ENCODE measurements around the gene RBPJ. TPM values are rescaled to one million over a fixed set of nuclear protein-coding genes. Genes with fewer than 3 reads are reported as not detected.
"Not testable (repeated sequence)": the region's sequence is repeated elsewhere in the genome, so short reads cannot be mapped to it uniquely, and the experiment has no call there.

Gene RBPJ
- total RNA-seq, 1 donor from 2014 or later = 162 TPM

DNA sequence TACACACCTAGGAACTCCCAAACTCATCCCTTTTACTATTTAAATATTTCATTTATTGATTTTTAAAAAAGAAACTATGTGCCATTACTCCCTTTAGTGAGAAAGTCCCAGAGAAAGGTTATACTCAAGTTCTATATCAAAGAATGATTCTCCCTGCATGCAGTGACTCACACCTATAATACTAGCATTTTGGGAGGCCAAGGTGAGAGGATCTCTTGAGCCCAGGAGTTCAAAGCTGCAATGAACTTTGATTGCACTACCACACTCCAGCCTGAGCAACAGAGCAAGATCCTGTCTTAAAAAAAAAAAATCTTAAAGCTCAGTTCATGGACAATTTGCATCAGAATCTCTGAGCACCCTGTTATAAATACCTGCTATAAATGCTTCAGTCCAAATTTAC, 9.2 kb upstream of the RBPJ start:
- Mint-ChIP-seq H3K27me3 (no peaks in the 10 kb centered on the region), H3K4me3 (ENCODE audit: low read depth) (no peak overlapping the region), H3K9me3 (ENCODE audit: low read depth) (peaks cover 15% of the 10 kb centered on the region), H3K27ac (no peak overlapping the region), H3K36me3 (ENCODE audit: insufficient read depth) (peaks cover 3% of the 10 kb centered on the region), H3K4me1 (ENCODE audit: low read depth) (peaks cover 2% of the 10 kb centered on the region)
- DNase-seq (ENCODE audit: low spot score, unreplicated experiment) = no peak
- TF ChIP-seq, protein P1, sequence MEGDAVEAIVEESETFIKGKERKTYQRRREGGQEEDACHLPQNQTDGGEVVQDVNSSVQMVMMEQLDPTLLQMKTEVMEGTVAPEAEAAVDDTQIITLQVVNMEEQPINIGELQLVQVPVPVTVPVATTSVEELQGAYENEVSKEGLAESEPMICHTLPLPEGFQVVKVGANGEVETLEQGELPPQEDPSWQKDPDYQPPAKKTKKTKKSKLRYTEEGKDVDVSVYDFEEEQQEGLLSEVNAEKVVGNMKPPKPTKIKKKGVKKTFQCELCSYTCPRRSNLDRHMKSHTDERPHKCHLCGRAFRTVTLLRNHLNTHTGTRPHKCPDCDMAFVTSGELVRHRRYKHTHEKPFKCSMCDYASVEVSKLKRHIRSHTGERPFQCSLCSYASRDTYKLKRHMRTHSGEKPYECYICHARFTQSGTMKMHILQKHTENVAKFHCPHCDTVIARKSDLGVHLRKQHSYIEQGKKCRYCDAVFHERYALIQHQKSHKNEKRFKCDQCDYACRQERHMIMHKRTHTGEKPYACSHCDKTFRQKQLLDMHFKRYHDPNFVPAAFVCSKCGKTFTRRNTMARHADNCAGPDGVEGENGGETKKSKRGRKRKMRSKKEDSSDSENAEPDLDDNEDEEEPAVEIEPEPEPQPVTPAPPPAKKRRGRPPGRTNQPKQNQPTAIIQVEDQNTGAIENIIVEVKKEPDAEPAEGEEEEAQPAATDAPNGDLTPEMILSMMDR (IDR thresholded peaks at IDR 0.05; ENCODE audit: unreplicated experiment) = no peak

DNA sequence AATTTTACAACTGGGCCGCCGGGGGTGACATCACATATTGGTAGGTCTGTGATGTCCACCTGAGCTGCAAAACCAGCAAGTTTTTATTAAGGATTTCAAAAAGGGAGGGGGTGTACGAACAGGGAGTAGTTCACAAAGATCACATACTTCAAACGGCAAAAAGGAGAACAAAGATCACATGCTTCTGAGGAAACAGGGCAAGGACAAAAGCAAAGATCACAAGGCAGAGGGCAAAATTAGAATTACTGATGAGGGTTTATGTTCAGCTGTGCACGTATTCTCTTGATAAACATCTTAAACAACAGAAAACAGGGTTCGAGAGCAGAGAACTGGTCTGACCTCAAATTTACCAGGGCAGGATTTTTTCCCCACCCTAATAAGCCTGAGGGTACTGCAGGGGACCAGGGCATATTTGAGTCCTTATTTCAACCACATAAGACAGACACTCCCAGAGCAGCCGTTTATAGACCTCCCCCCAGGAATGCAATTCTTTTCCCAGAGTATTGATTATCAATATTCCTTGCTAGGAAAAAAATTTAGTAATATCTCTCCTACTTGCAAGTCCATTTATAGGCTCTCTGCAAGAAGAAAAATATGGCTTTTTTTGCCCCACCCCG, 5.4 kb upstream of the RBPJ start:
- not testable (repeated sequence) for H3K4me1 Mint-ChIP-seq (ENCODE audit: low read depth); DNase-seq (ENCODE audit: low spot score, unreplicated experiment); H3K27ac Mint-ChIP-seq; H3K36me3 Mint-ChIP-seq (ENCODE audit: insufficient read depth); H3K27me3 Mint-ChIP-seq; H3K4me3 Mint-ChIP-seq (ENCODE audit: low read depth)
- H3K9me3 Mint-ChIP-seq (ENCODE audit: low read depth) = peaks cover 19% of the 10 kb centered on the region

DNA sequence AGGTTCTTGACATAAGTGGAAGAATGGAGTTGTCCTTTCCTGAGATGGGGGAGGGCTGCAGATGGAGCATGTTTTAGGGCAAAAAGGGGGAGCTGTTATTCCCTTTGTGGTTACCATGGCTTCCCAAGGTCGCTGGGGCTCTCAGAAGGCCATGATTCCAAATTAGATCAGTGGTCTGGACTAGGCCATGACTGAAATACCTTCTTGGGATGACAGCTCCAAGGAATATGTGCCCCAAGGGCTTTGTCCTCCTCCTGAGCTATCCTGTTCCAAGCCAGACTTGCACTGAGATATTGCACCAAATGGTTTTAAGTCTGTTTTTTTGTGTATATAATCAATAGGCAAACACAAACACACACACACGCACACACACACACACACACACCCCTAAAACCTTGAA, 3.0 kb upstream of the RBPJ start:
- Mint-ChIP-seq H3K27me3 (peaks cover 10% of the 10 kb centered on the region), H3K27ac (no peak overlapping the region), H3K9me3 (ENCODE audit: low read depth) (peaks cover 19% of the 10 kb centered on the region), H3K4me1 (ENCODE audit: low read depth) (peaks cover 5% of the 10 kb centered on the region), H3K36me3 (ENCODE audit: insufficient read depth) (peaks cover 3% of the 10 kb centered on the region), H3K4me3 (ENCODE audit: low read depth) (peak overlapping the region; percentile 1)
- TF ChIP-seq, protein P1 (IDR thresholded peaks at IDR 0.05; ENCODE audit: unreplicated experiment) = no peak
- no peak for DNase-seq (ENCODE audit: low spot score, unreplicated experiment)

DNA sequence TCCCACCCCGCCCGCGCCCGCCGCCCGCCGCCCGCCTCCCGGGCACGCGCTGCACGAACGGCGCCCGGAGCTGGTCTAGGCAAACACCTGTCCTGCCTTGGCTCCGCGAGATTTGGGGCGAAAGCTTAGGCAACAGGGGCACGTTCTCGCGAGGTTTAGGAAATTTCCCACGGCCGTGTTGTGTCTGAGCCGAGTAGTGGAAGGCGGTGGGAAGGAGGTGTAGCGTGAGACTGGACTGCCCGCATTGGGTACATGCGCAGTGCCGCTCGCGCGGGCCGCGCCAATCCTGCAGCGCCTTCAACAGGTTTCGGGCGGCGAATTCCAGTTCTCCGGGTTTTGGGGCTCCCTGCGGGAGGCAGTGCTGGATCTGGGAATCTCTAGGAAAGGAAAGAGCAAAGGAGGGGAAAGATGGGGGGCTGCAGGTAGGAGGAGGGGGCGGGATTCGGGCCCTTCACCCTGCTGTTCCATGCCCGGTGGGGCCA, 1.3 kb upstream of the RBPJ start:
- peaks cover 15% of the 10 kb centered on the region for H3K9me3 Mint-ChIP-seq (ENCODE audit: low read depth)
- H3K36me3 Mint-ChIP-seq (ENCODE audit: insufficient read depth) = peaks cover 3% of the 10 kb centered on the region
- H3K27me3 Mint-ChIP-seq = peaks cover 10% of the 10 kb centered on the region
- H3K27ac Mint-ChIP-seq = peak overlapping the region; percentile 99
- peak; percentile 98 for DNase-seq (ENCODE audit: low spot score, unreplicated experiment)
- TF ChIP-seq, protein P1 (IDR thresholded peaks at IDR 0.05; ENCODE audit: unreplicated experiment) = no peak
- peak overlapping the region; percentile 96 for H3K4me3 Mint-ChIP-seq (ENCODE audit: low read depth)
- H3K4me1 Mint-ChIP-seq (ENCODE audit: low read depth) = peaks cover 19% of the 10 kb centered on the region

DNA sequence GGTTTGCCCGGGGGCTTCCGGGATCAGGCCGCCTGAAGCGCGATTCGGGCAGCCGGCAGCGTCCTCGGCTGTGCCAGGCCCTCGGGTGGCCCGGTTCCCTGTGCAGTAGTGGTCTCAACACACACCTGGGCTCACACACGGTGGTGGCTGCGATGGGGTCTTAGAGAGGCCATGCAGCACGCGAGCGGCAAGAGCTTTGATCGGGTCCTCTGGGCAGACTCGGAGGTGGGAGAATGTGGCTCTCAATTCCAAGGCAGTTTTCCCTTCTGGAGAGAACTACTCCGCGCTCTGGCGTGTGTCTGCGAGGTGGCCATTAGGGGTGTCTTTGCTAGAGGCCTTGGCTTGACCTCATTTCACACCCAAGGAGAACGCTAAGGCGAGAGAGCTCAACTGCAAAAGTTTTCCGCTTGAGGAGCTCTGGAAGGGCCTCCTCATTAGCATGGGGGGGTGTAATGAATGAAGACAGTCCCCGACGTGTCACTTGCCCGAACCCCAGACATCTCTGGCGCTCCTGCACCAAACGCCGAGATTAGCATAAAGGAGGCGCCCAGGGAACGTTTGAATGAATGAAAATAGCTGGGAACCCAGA, 771 bp upstream of the RBPJ start:
- peak; percentile 12 for DNase-seq (ENCODE audit: low spot score, unreplicated experiment)
- Mint-ChIP-seq H3K36me3 (ENCODE audit: insufficient read depth) (peaks cover 3% of the 10 kb centered on the region), H3K9me3 (ENCODE audit: low read depth) (peaks cover 13% of the 10 kb centered on the region), H3K27me3 (peaks cover 10% of the 10 kb centered on the region), H3K4me1 (ENCODE audit: low read depth) (peaks cover 22% of the 10 kb centered on the region), H3K4me3 (ENCODE audit: low read depth) (peak overlapping the region; percentile 96), H3K27ac (peak overlapping the region; percentile 99)
- TF ChIP-seq, protein P1 (IDR thresholded peaks at IDR 0.05; ENCODE audit: unreplicated experiment) = no peak

All from progenitor cell of endocrine pancreas (in vitro differentiated cells).